H1 (cell line): ENCODE measurements around the gene ROBO2. TPM values are rescaled to one million over a fixed set of nuclear protein-coding genes. Genes with fewer than 3 reads are reported as not detected.

ENCODE experiments used
- polyA plus RNA-seq, 7 experiments: library from polyadenylated mRNA; depleted of rRNA in 3 of 7; stranded (reverse) in 5 of 7; unstranded in 2 of 7; fragments of >200 nt in 5 of 7; fragments of 200-250 nt in 2 of 7; gene quantifications; 1 replicate in 5 of 7; 2 replicates in 1 of 7; 4 replicates in 1 of 7; pipeline versions ENCODE4 v1.2.1 to v1.2.3, GENCODE V29; 2011 to 2013; ENCODE audit warnings: missing spikeins in 2 of 7, mixed read lengths in 2 of 7
- total RNA-seq: library from RNA; stranded (reverse); fragmentation: NEBNext Ultra II Directional; extraction: Animal tissue kit (Norgen Biotek cat#: 25700); gene quantifications from 2 replicates; pipeline ENCODE4 v1.2.1, GENCODE V29; 2021
- TF ChIP-seq, protein P1 (sequence below): IDR thresholded peaks from 2 replicates; pipeline ENCODE4 v1.6.1; 2012; ENCODE audit warnings: low read length, inconsistent platforms
- TF ChIP-seq, protein P2 (sequence below): fragments of 300-600 bp; sonication (generic); IDR thresholded peaks from 2 replicates; pipeline ENCODE4 v1.7.1; 2012; ENCODE audit warnings: low read length, moderate library complexity, mild to moderate bottlenecking, inconsistent platforms; ENCODE audit not compliant: insufficient replicate concordance

Gene ROBO2
- total and polyA plus RNA-seq, 2 of the 8 experiments (the other 6 are each of a cell fraction or from before 2014, with no cell fraction given) = 1.5 to 2.9 TPM

DNA sequence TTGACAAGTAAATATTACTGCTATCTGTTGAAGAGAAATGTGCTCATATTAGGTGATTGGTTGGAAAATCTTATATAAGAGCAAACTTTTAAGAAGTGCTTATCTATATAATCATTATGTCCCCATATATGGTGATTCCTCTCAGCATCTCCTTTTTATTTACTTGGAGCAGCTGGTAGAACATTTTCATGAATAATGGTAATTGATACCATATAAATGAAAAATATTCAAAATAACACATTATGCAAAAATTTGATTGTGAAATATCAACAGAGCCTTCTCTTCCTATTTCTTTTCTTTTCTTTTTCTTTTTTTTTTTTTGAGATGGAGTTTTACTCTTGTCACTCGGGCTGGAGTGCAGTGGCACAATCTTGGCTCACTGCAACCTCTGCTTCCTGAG lies 56.2 kb downstream of the ROBO2 start (continued):
- TF ChIP-seq, protein P1, sequence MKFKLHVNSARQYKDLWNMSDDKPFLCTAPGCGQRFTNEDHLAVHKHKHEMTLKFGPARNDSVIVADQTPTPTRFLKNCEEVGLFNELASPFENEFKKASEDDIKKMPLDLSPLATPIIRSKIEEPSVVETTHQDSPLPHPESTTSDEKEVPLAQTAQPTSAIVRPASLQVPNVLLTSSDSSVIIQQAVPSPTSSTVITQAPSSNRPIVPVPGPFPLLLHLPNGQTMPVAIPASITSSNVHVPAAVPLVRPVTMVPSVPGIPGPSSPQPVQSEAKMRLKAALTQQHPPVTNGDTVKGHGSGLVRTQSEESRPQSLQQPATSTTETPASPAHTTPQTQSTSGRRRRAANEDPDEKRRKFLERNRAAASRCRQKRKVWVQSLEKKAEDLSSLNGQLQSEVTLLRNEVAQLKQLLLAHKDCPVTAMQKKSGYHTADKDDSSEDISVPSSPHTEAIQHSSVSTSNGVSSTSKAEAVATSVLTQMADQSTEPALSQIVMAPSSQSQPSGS = no peak
- TF ChIP-seq, protein P2, sequence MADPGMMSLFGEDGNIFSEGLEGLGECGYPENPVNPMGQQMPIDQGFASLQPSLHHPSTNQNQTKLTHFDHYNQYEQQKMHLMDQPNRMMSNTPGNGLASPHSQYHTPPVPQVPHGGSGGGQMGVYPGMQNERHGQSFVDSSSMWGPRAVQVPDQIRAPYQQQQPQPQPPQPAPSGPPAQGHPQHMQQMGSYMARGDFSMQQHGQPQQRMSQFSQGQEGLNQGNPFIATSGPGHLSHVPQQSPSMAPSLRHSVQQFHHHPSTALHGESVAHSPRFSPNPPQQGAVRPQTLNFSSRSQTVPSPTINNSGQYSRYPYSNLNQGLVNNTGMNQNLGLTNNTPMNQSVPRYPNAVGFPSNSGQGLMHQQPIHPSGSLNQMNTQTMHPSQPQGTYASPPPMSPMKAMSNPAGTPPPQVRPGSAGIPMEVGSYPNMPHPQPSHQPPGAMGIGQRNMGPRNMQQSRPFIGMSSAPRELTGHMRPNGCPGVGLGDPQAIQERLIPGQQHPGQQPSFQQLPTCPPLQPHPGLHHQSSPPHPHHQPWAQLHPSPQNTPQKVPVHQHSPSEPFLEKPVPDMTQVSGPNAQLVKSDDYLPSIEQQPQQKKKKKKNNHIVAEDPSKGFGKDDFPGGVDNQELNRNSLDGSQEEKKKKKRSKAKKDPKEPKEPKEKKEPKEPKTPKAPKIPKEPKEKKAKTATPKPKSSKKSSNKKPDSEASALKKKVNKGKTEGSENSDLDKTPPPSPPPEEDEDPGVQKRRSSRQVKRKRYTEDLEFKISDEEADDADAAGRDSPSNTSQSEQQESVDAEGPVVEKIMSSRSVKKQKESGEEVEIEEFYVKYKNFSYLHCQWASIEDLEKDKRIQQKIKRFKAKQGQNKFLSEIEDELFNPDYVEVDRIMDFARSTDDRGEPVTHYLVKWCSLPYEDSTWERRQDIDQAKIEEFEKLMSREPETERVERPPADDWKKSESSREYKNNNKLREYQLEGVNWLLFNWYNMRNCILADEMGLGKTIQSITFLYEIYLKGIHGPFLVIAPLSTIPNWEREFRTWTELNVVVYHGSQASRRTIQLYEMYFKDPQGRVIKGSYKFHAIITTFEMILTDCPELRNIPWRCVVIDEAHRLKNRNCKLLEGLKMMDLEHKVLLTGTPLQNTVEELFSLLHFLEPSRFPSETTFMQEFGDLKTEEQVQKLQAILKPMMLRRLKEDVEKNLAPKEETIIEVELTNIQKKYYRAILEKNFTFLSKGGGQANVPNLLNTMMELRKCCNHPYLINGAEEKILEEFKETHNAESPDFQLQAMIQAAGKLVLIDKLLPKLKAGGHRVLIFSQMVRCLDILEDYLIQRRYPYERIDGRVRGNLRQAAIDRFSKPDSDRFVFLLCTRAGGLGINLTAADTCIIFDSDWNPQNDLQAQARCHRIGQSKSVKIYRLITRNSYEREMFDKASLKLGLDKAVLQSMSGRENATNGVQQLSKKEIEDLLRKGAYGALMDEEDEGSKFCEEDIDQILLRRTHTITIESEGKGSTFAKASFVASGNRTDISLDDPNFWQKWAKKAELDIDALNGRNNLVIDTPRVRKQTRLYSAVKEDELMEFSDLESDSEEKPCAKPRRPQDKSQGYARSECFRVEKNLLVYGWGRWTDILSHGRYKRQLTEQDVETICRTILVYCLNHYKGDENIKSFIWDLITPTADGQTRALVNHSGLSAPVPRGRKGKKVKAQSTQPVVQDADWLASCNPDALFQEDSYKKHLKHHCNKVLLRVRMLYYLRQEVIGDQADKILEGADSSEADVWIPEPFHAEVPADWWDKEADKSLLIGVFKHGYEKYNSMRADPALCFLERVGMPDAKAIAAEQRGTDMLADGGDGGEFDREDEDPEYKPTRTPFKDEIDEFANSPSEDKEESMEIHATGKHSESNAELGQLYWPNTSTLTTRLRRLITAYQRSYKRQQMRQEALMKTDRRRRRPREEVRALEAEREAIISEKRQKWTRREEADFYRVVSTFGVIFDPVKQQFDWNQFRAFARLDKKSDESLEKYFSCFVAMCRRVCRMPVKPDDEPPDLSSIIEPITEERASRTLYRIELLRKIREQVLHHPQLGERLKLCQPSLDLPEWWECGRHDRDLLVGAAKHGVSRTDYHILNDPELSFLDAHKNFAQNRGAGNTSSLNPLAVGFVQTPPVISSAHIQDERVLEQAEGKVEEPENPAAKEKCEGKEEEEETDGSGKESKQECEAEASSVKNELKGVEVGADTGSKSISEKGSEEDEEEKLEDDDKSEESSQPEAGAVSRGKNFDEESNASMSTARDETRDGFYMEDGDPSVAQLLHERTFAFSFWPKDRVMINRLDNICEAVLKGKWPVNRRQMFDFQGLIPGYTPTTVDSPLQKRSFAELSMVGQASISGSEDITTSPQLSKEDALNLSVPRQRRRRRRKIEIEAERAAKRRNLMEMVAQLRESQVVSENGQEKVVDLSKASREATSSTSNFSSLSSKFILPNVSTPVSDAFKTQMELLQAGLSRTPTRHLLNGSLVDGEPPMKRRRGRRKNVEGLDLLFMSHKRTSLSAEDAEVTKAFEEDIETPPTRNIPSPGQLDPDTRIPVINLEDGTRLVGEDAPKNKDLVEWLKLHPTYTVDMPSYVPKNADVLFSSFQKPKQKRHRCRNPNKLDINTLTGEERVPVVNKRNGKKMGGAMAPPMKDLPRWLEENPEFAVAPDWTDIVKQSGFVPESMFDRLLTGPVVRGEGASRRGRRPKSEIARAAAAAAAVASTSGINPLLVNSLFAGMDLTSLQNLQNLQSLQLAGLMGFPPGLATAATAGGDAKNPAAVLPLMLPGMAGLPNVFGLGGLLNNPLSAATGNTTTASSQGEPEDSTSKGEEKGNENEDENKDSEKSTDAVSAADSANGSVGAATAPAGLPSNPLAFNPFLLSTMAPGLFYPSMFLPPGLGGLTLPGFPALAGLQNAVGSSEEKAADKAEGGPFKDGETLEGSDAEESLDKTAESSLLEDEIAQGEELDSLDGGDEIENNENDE = no peak
